Endothelial cell of umbilical vein (primary cell): ENCODE data around the gene FAM50A. TPM values are rescaled to one million over a fixed set of nuclear protein-coding genes. Genes with fewer than 3 reads are reported as not detected.

Source experiments
- BruUV-seq: library from RNA; stranded (reverse); fragments of 400-500 nt; replicated peaks from 2 replicates; lab custom pipeline; 2021; lab: Mats Ljungman, UMichigan
- CTCF ChIA-PET: fragments of 300-600, 350-600 bp; sonication (Branson Sonifier 250); formaldehyde crosslinking; loops from one replicate; lab custom pipeline; 2021; ENCODE audit warnings: antibody characterized with exemption, inconsistent platforms; lab: Charles Lee
- POLR2A ChIA-PET: fragments of 300-600, 350-600 bp; sonication (Branson Sonifier 250); formaldehyde crosslinking; loops from one replicate; lab custom pipeline; 2021; ENCODE audit warnings: antibody characterized with exemption, inconsistent platforms; lab: Charles Lee
- DNase-seq: peaks from one replicate; pipeline ENCODE4 v3.0.0-alpha.2; 2011; ENCODE audit warnings: low read depth, low spot score
- FAIRE-seq: peaks from 2 replicates; lab custom pipeline; 2011; peaks lifted over from hg19 to GRCh38; lab: Jason Lieb, UNC
- H2AFZ ChIP-seq: 2 replicates; pipeline ENCODE4 v1.6.0; 2012; ENCODE audit warnings: low read depth, low read length, control low read depth, inconsistent platforms
- H3K27ac ChIP-seq: 2 replicates; pipeline ENCODE4 v1.5.1; 2011; ENCODE audit warnings: low read depth, mild to moderate bottlenecking, control low read depth, low read length, moderate library complexity; ENCODE audit not compliant: insufficient read depth
- H3K27me3 ChIP-seq, 2 experiments: 2 replicates each; pipeline versions ENCODE4 v1.6.0 to v1.6.1; 2011; ENCODE audit warnings: low read length in 2 of 2, mixed read lengths in 1 of 2; ENCODE audit not compliant: control insufficient read depth in 2 of 2, insufficient read depth in 2 of 2
- H3K36me3 ChIP-seq, 2 experiments: 2 replicates in 1 of 2; 3 replicates in 1 of 2; pipeline ENCODE4 v1.5.1; 2011; ENCODE audit warnings: low read length in 2 of 2, mild to moderate bottlenecking in 1 of 2, moderate library complexity in 1 of 2; ENCODE audit not compliant: control insufficient read depth in 2 of 2, insufficient read depth in 2 of 2; ENCODE audit errors: extremely low read depth in 1 of 2
- H3K4me1 ChIP-seq: 3 replicates; pipeline ENCODE4 v1.5.1; 2011; ENCODE audit warnings: mild to moderate bottlenecking, low read length; ENCODE audit not compliant: control insufficient read depth, insufficient read depth; ENCODE audit errors: extremely low read depth
- H3K4me2 ChIP-seq: 2 replicates; pipeline ENCODE4 v1.6.1; 2011; ENCODE audit warnings: low read length, control low read depth, mixed read lengths; ENCODE audit not compliant: insufficient read depth
- H3K4me3 ChIP-seq, 3 experiments: fragments of 200-600 bp in 1 of 3; sonication (generic), shearing (Covaris generic) in 1 of 3; replicated peaks in 1 of 3; 2 replicates each; pipeline ENCODE4 v1.5.1; 2011 to 2016; ENCODE audit warnings: control low read depth in 3 of 3, low read length in 3 of 3, mild to moderate bottlenecking in 2 of 3, inconsistent platforms in 1 of 3, low read depth in 1 of 3, moderate library complexity in 1 of 3; ENCODE audit not compliant: insufficient read depth in 1 of 3
- H3K79me2 ChIP-seq: 2 replicates; pipeline ENCODE4 v1.6.0; 2012; ENCODE audit warnings: low read length, inconsistent platforms; ENCODE audit not compliant: control insufficient read depth, insufficient read depth
- H3K9ac ChIP-seq: replicated peaks from 2 replicates; pipeline ENCODE3; 2011; ENCODE audit warnings: low read length, control low read depth; ENCODE audit not compliant: insufficient read depth; ENCODE audit errors: extremely low read depth
- H3K9me1 ChIP-seq: replicated peaks from 3 replicates; pipeline ENCODE4 v1.6.0; 2011; ENCODE audit warnings: mild to moderate bottlenecking, low read length; ENCODE audit not compliant: control insufficient read depth, insufficient read depth; ENCODE audit errors: extremely low read depth
- H3K9me3 ChIP-seq: replicated peaks from 2 replicates; pipeline ENCODE4 v1.5.1; 2012; ENCODE audit warnings: low read length, inconsistent platforms; ENCODE audit not compliant: control insufficient read depth, insufficient read depth
- H4K20me1 ChIP-seq: replicated peaks from 2 replicates; pipeline ENCODE3; 2011; ENCODE audit warnings: mild to moderate bottlenecking, low read length; ENCODE audit not compliant: control insufficient read depth, insufficient read depth; ENCODE audit errors: extremely low read depth
- CTCF ChIP-seq, 2 donors: IDR thresholded peaks; 1 replicate in 1 of 2; 2 replicates in 1 of 2; pipeline ENCODE4 v1.5.1; 2011; ENCODE audit warnings: low read length in 2 of 2, mild to moderate bottlenecking in 2 of 2, moderate library complexity in 2 of 2, control low read depth in 1 of 2, inconsistent platforms in 1 of 2, low read depth in 1 of 2; ENCODE audit not compliant: insufficient read depth in 1 of 2; ENCODE audit errors: extremely low read depth in 1 of 2
- EZH2 ChIP-seq: IDR thresholded peaks from 2 replicates; pipeline ENCODE4 v1.6.1; 2012; ENCODE audit warnings: borderline replicate concordance, low read depth, mild to moderate bottlenecking, moderate library complexity, low read length, inconsistent platforms; ENCODE audit not compliant: severe bottlenecking
- FOS ChIP-seq: IDR thresholded peaks from 2 replicates; pipeline ENCODE4 v1.6.1; 2011; ENCODE audit warnings: mild to moderate bottlenecking, low read length, moderate library complexity, borderline replicate concordance; ENCODE audit not compliant: insufficient read depth
- GATA2 ChIP-seq: IDR thresholded peaks from 2 replicates; pipeline ENCODE4 v1.7.0; 2011; ENCODE audit warnings: low read depth, mild to moderate bottlenecking, moderate library complexity, mixed read lengths, low read length; ENCODE audit not compliant: insufficient read length, insufficient read depth
- JUN ChIP-seq: IDR thresholded peaks from 2 replicates; pipeline ENCODE4 v1.6.1; 2011; ENCODE audit warnings: borderline replicate concordance, low read depth; ENCODE audit not compliant: insufficient read length, insufficient read depth
- MAX ChIP-seq: IDR thresholded peaks from 2 replicates; pipeline ENCODE4 v1.6.1; 2011; ENCODE audit not compliant: insufficient read depth, insufficient read length
- MYC ChIP-seq: IDR thresholded peaks from one replicate; pipeline ENCODE4 v1.6.1; 2011; ENCODE audit warnings: mild to moderate bottlenecking, low read depth, low read length
- POLR2A ChIP-seq: IDR thresholded peaks from 2 replicates; pipeline ENCODE4 v1.6.1; 2012; ENCODE audit warnings: low read depth, mild to moderate bottlenecking, control low read depth, low read length
- POLR2AphosphoS5 ChIP-seq: IDR thresholded peaks from 2 replicates; pipeline ENCODE4 v1.6.1; 2012; ENCODE audit warnings: low read depth, mild to moderate bottlenecking, control low read depth, low read length, moderate library complexity; ENCODE audit not compliant: insufficient read depth
- dilution Hi-C: fragments of 300-500 bp; cut with MboI; formaldehyde crosslinking; loops from one replicate; pipeline ENCODE4 v1.15.0; 2019; ENCODE audit warnings: low sequenced_read_pairs; ENCODE audit not compliant: extremely low pct_ligation_motif_present
- intact Hi-C: fragments of 100-400 bp; cut with micrococcal nuclease; formaldehyde crosslinking; loops from one replicate; pipeline ENCODE4 v1.10.0; 2022
- polyA plus RNA-seq, 4 experiments: library from polyadenylated mRNA; depleted of rRNA in 3 of 4; stranded (reverse) in 3 of 4; unstranded in 1 of 4; fragments of >200 nt; gene quantifications; 2 replicates each; pipeline versions ENCODE4 v1.2.1 to v1.2.3, GENCODE V29; 2011 to 2012; ENCODE audit warnings: missing spikeins in 1 of 4
- total RNA-seq: library from RNA; stranded (reverse); gene quantifications from 2 replicates; pipeline ENCODE4 v1.2.3, GENCODE V29; 2021

The FAM50A gene
- total and polyA plus RNA-seq, 2 donors (not counting 3 experiments of a cell fraction or from before 2014, with no cell fraction given), result 75.9 to 123 TPM

- H3K36me3 ChIP-seq, result no peaks in the 10 kb centered on the region
- H3K4me1 ChIP-seq, result peaks cover 3% of the 10 kb centered on the region
- H3K9me3 ChIP-seq, result no peaks in the 10 kb centered on the region
- H3K4me2 ChIP-seq, result peak overlapping the region; percentile 57
- dilution Hi-C loops, result no loop called here
- peak overlapping the region; percentile 37 to 51 (median 46) for H3K4me3 ChIP-seq
- POLR2A ChIA-PET, result no interaction called here
- FAIRE-seq (no peak), DNase-seq (peak; percentile 2)
- no peaks in the 10 kb centered on the region for H4K20me1 ChIP-seq
- peaks cover 10% of the 10 kb centered on the region for H3K79me2 ChIP-seq
- intact Hi-C loops, result no loop called here
- no peaks in the 10 kb centered on the region for H3K9me1 ChIP-seq
- TF ChIP-seq JUN (no peak), EZH2 (no peak), POLR2A (no peak), MYC (no peak)
- no peaks in the 10 kb centered on the region for H3K27me3 ChIP-seq
- CTCF ChIA-PET, result interaction anchor here (1.4 to 2.0 kb wide), 2 partner anchors 9 to 41 kb away, joined by 4 to 7 read pairs; no protein-coding TSS in a partner anchor
- no peak overlapping the region for H3K27ac ChIP-seq
- H3K9ac ChIP-seq, result peak overlapping the region; percentile 36
- no TSS peak for BruUV-seq
- H2AFZ ChIP-seq, result peak overlapping the region; percentile 16
Measured at GRCh38 chrX:154486052-154486395, 42.1 kb downstream of the FAM50A start.

GRCh38 chrX:154486396-154487207 lies 42.7 kb downstream of the FAM50A start, which contains the start of gene UBL4A:
UBL4A (minus strand) TSS chrX:154486615; CDS start chrX:154486584, 31 bp downstream.
- dilution Hi-C loops, result no loop called here

More at GRCh38 chrX:154486396-154487207, 42.7 kb downstream of the FAM50A start, which contains the start of gene UBL4A:
- peak; percentile 84 for FAIRE-seq
- H2AFZ ChIP-seq, result peak within 1 kb of the TSS; percentile 56
- no peaks in the 10 kb centered on the region for H3K9me3 ChIP-seq
- no TSS peak for BruUV-seq
- peaks cover 10% of the 10 kb centered on the region for H3K79me2 ChIP-seq
- DNase-seq, result peak; percentile 15
- no peaks in the 10 kb centered on the region for H3K9me1 ChIP-seq
- no peaks in the 10 kb centered on the region for H3K36me3 ChIP-seq
- intact Hi-C loops, result no loop called here
- peaks cover 3% of the 10 kb centered on the region for H3K4me1 ChIP-seq
- POLR2A ChIA-PET, result interaction anchor here (0.5 to 1.2 kb wide), 2 partner anchors 8 to 11 kb away, joined by 3 to 5 read pairs; partner anchors contain the start of gene LAGE3
- H3K4me3 ChIP-seq, result peak within 1 kb of the TSS; percentile 37 to 51 (median 46)
- TF ChIP-seq CTCF (IDR thresholded peaks at IDR 0.05; ENCODE audit: extremely low read depth in 1 of 2, insufficient read depth in 1 of 2, low read depth in 1 of 2, low read length in 2 of 2), result no peak
- TF ChIP-seq POLR2AphosphoS5, result no peak
- no peak for TF ChIP-seq GATA2
- no peak for TF ChIP-seq MAX
- no peak for TF ChIP-seq EZH2
- no peak for TF ChIP-seq MYC
- no peak for TF ChIP-seq FOS
- TF ChIP-seq JUN, result no peak
- TF ChIP-seq POLR2A, result no peak
- H3K9ac ChIP-seq, result peak within 1 kb of the TSS; percentile 36
- H3K27ac ChIP-seq, result no peak within 1 kb of the TSS
- CTCF ChIA-PET, result interaction anchor here (1.4 to 2.0 kb wide), 2 partner anchors 10 to 40 kb away, joined by 4 to 7 read pairs; no protein-coding TSS in a partner anchor
- H3K4me2 ChIP-seq, result peak within 1 kb of the TSS; percentile 57
- H4K20me1 ChIP-seq, result no peaks in the 10 kb centered on the region
- no peaks in the 10 kb centered on the region for H3K27me3 ChIP-seq
